IMR-90 (cell line): ENCODE results near the gene ABHD10. TPM values are rescaled to one million over a fixed set of nuclear protein-coding genes. Genes with fewer than 3 reads are reported as not detected.

Experiments
- ATAC-seq: fragments of 200-7000 bp; cut with Tn5 transposase; 2 replicates; pipeline ENCODE4 v1.9.1; 2020; ENCODE audit warnings: low read depth, mild to moderate bottlenecking, moderate library complexity
- BruUV-seq: library from RNA; stranded (reverse); fragments of 400-500 nt; replicated peaks from 2 replicates; lab custom pipeline; 2021; lab: Mats Ljungman, UMichigan
- CTCF ChIA-PET: fragments of 300-600 bp; formaldehyde crosslinking; extraction: SDS; loops from one replicate; lab custom pipeline; 2021; ENCODE audit warnings: antibody characterized with exemption; lab: Yijun Ruan, JAX
- POLR2A ChIA-PET: fragments of 300-600 bp; sonication (Branson Sonifier 250); formaldehyde crosslinking; loops from one replicate; lab custom pipeline; 2022; ENCODE audit warnings: antibody characterized with exemption; ENCODE audit not compliant: unreplicated experiment; lab: Charles Lee
- DNase-seq: peaks from one replicate; pipeline ENCODE4 v3.0.0; 2013
- H2AFZ ChIP-seq: replicated peaks from 2 replicates; pipeline ENCODE3; 2013; ENCODE audit warnings: low read length, mild to moderate bottlenecking; ENCODE audit not compliant: poor library complexity
- H2AK5ac ChIP-seq: 2 replicates; pipeline ENCODE4 v1.6.1; 2013; ENCODE audit warnings: low read depth, low read length, inconsistent platforms
- H2AK9ac ChIP-seq: replicated peaks from 2 replicates; pipeline ENCODE3; 2013; ENCODE audit warnings: mild to moderate bottlenecking, low read depth, low read length, moderate library complexity; ENCODE audit not compliant: poor library complexity
- H2BK120ac ChIP-seq: 2 replicates; pipeline ENCODE4 v1.6.1; 2013; ENCODE audit warnings: low read depth, low read length, inconsistent platforms
- H2BK15ac ChIP-seq: 3 replicates; pipeline ENCODE4 v1.6.1; 2013; ENCODE audit warnings: low read depth, low read length, inconsistent platforms
- H2BK20ac ChIP-seq: 2 replicates; pipeline ENCODE4 v1.6.1; 2013; ENCODE audit warnings: low read depth, mild to moderate bottlenecking, inconsistent platforms, low read length, moderate library complexity
- H2BK5ac ChIP-seq: 2 replicates; pipeline ENCODE4 v1.6.1; 2013; ENCODE audit warnings: mild to moderate bottlenecking, low read depth, low read length, inconsistent platforms; ENCODE audit not compliant: poor library complexity, severe bottlenecking
- H3K14ac ChIP-seq: replicated peaks from 2 replicates; pipeline ENCODE4 v1.6.1; 2013; ENCODE audit warnings: low read depth, low read length, inconsistent platforms
- H3K18ac ChIP-seq: 2 replicates; pipeline ENCODE4 v1.6.1; 2013; ENCODE audit warnings: low read depth, low read length, control low read depth
- H3K23ac ChIP-seq: 2 replicates; pipeline ENCODE4 v1.6.1; 2013; ENCODE audit warnings: low read depth, low read length, inconsistent platforms
- H3K27ac ChIP-seq: 2 replicates; pipeline ENCODE4 v1.5.1; 2013; ENCODE audit warnings: mild to moderate bottlenecking, control low read depth, low read length; ENCODE audit not compliant: insufficient read depth
- H3K27me3 ChIP-seq: 2 replicates; pipeline ENCODE4 v1.6.1; 2013; ENCODE audit warnings: low read length; ENCODE audit not compliant: control insufficient read depth, insufficient read depth
- H3K36me3 ChIP-seq: 2 replicates; pipeline ENCODE4 v1.6.1; 2013; ENCODE audit warnings: low read length, mixed read lengths; ENCODE audit not compliant: control insufficient read depth, insufficient read depth
- H3K4ac ChIP-seq: 2 replicates; pipeline ENCODE4 v1.6.1; 2013; ENCODE audit warnings: low read depth, low read length, inconsistent platforms
- H3K4me1 ChIP-seq: 2 replicates; pipeline ENCODE4 v1.6.1; 2013; ENCODE audit warnings: low read length, mixed read lengths; ENCODE audit not compliant: control insufficient read depth, insufficient read depth
- H3K4me2 ChIP-seq: 2 replicates; pipeline ENCODE4 v1.6.1; 2013; ENCODE audit warnings: low read depth, mild to moderate bottlenecking, control low read depth, low read length, moderate library complexity
- H3K4me3 ChIP-seq: 2 replicates; pipeline ENCODE4 v1.5.1; 2013; ENCODE audit warnings: low read depth, mild to moderate bottlenecking, control low read depth, low read length, moderate library complexity; ENCODE audit not compliant: insufficient read depth
- H3K56ac ChIP-seq: 2 replicates; pipeline ENCODE4 v1.6.1; 2013; ENCODE audit warnings: low read length, inconsistent platforms; ENCODE audit not compliant: insufficient read depth; ENCODE audit errors: extremely low read depth
- H3K79me1 ChIP-seq, 2 experiments: 2 replicates each; pipeline ENCODE4 v1.6.1; 2013; ENCODE audit warnings: low read length in 2 of 2, inconsistent platforms in 1 of 2, low read depth in 1 of 2
- H3K9ac ChIP-seq: 2 replicates; pipeline ENCODE4 v1.6.1; 2013; ENCODE audit warnings: low read depth, low read length, control low read depth
- H3K9me1 ChIP-seq: 2 replicates; pipeline ENCODE4 v1.6.1; 2013; ENCODE audit warnings: low read length, inconsistent platforms; ENCODE audit not compliant: insufficient read depth
- H3K9me3 ChIP-seq: 2 replicates; pipeline ENCODE4 v1.6.1; 2013; ENCODE audit warnings: low read length; ENCODE audit not compliant: control insufficient read depth, insufficient read depth
- H4K20me1 ChIP-seq: 2 replicates; pipeline ENCODE4 v1.6.1; 2013; ENCODE audit warnings: low read length, inconsistent platforms; ENCODE audit not compliant: insufficient read depth
- H4K5ac ChIP-seq: 2 replicates; pipeline ENCODE4 v1.6.1; 2013; ENCODE audit warnings: mild to moderate bottlenecking, low read depth, low read length, control low read depth
- H4K8ac ChIP-seq, 2 experiments: 2 replicates each; pipeline ENCODE4 v1.6.1; 2013; ENCODE audit warnings: low read depth in 2 of 2, low read length in 2 of 2, control low read depth in 1 of 2, inconsistent platforms in 1 of 2
- H4K91ac ChIP-seq: 2 replicates; pipeline ENCODE4 v1.6.1; 2013; ENCODE audit warnings: low read depth, low read length, inconsistent platforms; ENCODE audit not compliant: insufficient read depth
- BHLHE40 ChIP-seq: fragments of 150-350 bp; IDR thresholded peaks from 2 replicates; pipeline ENCODE4 v1.6.1; 2016; ENCODE audit warnings: mild to moderate bottlenecking, low read depth, low read length
- CEBPB ChIP-seq: IDR thresholded peaks from 2 replicates; pipeline ENCODE4 v1.6.1; 2012; ENCODE audit warnings: low read depth, low read length, improper control_type of control experiment
- CHD1 ChIP-seq: IDR thresholded peaks from 2 replicates; pipeline ENCODE4 v1.6.1; 2012; ENCODE audit warnings: low read depth, low read length, improper control_type of control experiment
- CTCF ChIP-seq: conservative IDR thresholded peaks from 2 replicates; pipeline ENCODE4 v1.5.1; 2012; ENCODE audit warnings: mild to moderate bottlenecking, low read depth, low read length, improper control_type of control experiment
- ELK1 ChIP-seq: fragments of 150-350 bp; IDR thresholded peaks from 2 replicates; pipeline ENCODE4 v1.6.1; 2016; ENCODE audit warnings: low read depth, mild to moderate bottlenecking, low read length, moderate library complexity, borderline replicate concordance
- FOS ChIP-seq: fragments of 150-350 bp; IDR thresholded peaks from 2 replicates; pipeline ENCODE4 v1.6.1; 2016; ENCODE audit warnings: low read depth, low read length
- MAFK ChIP-seq: IDR thresholded peaks from 2 replicates; pipeline ENCODE4 v1.6.1; 2012; ENCODE audit warnings: low read depth, low read length, improper control_type of control experiment
- MAZ ChIP-seq: IDR thresholded peaks from 2 replicates; pipeline ENCODE4 v1.6.1; 2012; ENCODE audit warnings: low read depth, mild to moderate bottlenecking, low read length, improper control_type of control experiment, moderate library complexity, borderline replicate concordance
- MXI1 ChIP-seq: IDR thresholded peaks from 2 replicates; pipeline ENCODE4 v1.6.1; 2012; ENCODE audit warnings: low read depth, mild to moderate bottlenecking, low read length, moderate library complexity, borderline replicate concordance
- NFE2L2 ChIP-seq: fragments of 150-350 bp; IDR thresholded peaks from 2 replicates; pipeline ENCODE4 v1.6.1; 2016; ENCODE audit warnings: low read depth, mild to moderate bottlenecking, low read length
- POLR2A ChIP-seq: IDR thresholded peaks from 2 replicates; pipeline ENCODE4 v1.6.1; 2012; ENCODE audit warnings: mild to moderate bottlenecking, low read depth, low read length
- RAD21 ChIP-seq: IDR thresholded peaks from 2 replicates; pipeline ENCODE4 v1.6.1; 2012; ENCODE audit warnings: low read length, improper control_type of control experiment
- RCOR1 ChIP-seq: IDR thresholded peaks from 2 replicates; pipeline ENCODE4 v1.6.1; 2012; ENCODE audit warnings: mild to moderate bottlenecking, low read length, improper control_type of control experiment; ENCODE audit not compliant: insufficient replicate concordance
- RFX5 ChIP-seq: IDR thresholded peaks from 2 replicates; pipeline ENCODE4 v1.8.0; 2012; ENCODE audit warnings: low read depth, mild to moderate bottlenecking, low read length, moderate library complexity
- SMC3 ChIP-seq: fragments of 150-350 bp; IDR thresholded peaks from 2 replicates; pipeline ENCODE4 v1.6.1; 2016; ENCODE audit warnings: low read depth, mild to moderate bottlenecking, antibody characterized with exemption, low read length, moderate library complexity
- USF2 ChIP-seq: fragments of 150-350 bp; IDR thresholded peaks from 2 replicates; pipeline ENCODE4 v1.6.1; 2017; ENCODE audit warnings: mild to moderate bottlenecking, antibody characterized with exemption, low read length, low read depth
- WGBS, 2 experiments: methylation state at CpG; one replicate each; pipeline versions ENCODE4 v1.1.5 to v1.1.7; 2013; ENCODE audit warnings: missing lambda C conversion rate in 2 of 2; ENCODE audit not compliant: insufficient read length in 1 of 2; ENCODE audit errors: extremely low coverage in 2 of 2; 5-methylcytosine and 5-hydroxymethylcytosine counted together
- dilution Hi-C: fragments of 300-500 bp; cut with HindIII; formaldehyde crosslinking; loops from one replicate; pipeline ENCODE4 v1.14.3; 2018; ENCODE audit warnings: low sequenced_read_pairs; ENCODE audit not compliant: unreplicated experiment
- in situ Hi-C: fragments of 300-500 bp; cut with MboI; formaldehyde crosslinking; loops from 3 replicates; pipeline ENCODE4 v1.14.3; 2019; ENCODE audit warnings: low sequenced_read_pairs, inconsistent platforms, mixed read lengths
- intact Hi-C: fragments of 100-400 bp; cut with micrococcal nuclease; formaldehyde crosslinking; loops from 2 replicates; pipeline ENCODE4 v1.10.0; 2022
- polyA plus RNA-seq, 3 experiments: library from polyadenylated mRNA; depleted of rRNA; stranded (reverse); fragments of >200 nt; gene quantifications; 2 replicates each; pipeline ENCODE4 v1.2.3, GENCODE V29; 2012; ENCODE audit warnings: low replicate concordance in 1 of 3
- total RNA-seq: library from RNA; depleted of rRNA; stranded (reverse); fragments of >200 nt; gene quantifications from 2 replicates; pipeline ENCODE4 v1.2.3, GENCODE V29; 2012

ABHD10 gene
- total and polyA plus RNA-seq, 2 of the 4 experiments (the other 2 are of a cell fraction), result 24.7 to 57.2 TPM

- intact Hi-C loops (no loop called here), dilution Hi-C loops (no loop called here), in situ Hi-C loops (no loop called here)
- no peak overlapping the region for H2AK5ac ChIP-seq
- H3K4me3 ChIP-seq, result no peak overlapping the region
- no peak overlapping the region for H2BK5ac ChIP-seq
- DNase-seq, result no peak
- H4K20me1 ChIP-seq, result no peaks in the 10 kb centered on the region
- no peaks in the 10 kb centered on the region for H3K4me1 ChIP-seq
- no peak overlapping the region for H3K4me2 ChIP-seq
- no peak overlapping the region for H4K5ac ChIP-seq
- no peak overlapping the region for H3K4ac ChIP-seq
- ChIA-PET CTCF (interaction anchor here (1.0 kb wide), 1 partner anchor 41 kb away, joined by 4 read pairs; no protein-coding TSS in a partner anchor), POLR2A (no interaction called here)
- H3K9ac ChIP-seq, result no peak overlapping the region
- H3K9me3 ChIP-seq, result no peaks in the 10 kb centered on the region
- H3K27me3 ChIP-seq, result no peaks in the 10 kb centered on the region
- no peak for ATAC-seq
- no peak for TF ChIP-seq USF2
- no peak for TF ChIP-seq CHD1
- no peak for TF ChIP-seq RCOR1
- TF ChIP-seq MAFK, result no peak
- TF ChIP-seq SMC3, result no peak
- TF ChIP-seq CEBPB, result no peak
- TF ChIP-seq ELK1, result no peak
- no peak for TF ChIP-seq MAZ
- TF ChIP-seq POLR2A, result no peak
- no peak for TF ChIP-seq FOS
- TF ChIP-seq RAD21, result no peak
- TF ChIP-seq BHLHE40, result no peak
- no peak for TF ChIP-seq CTCF
- TF ChIP-seq RFX5, result no peak
- no peak for TF ChIP-seq MXI1
- TF ChIP-seq NFE2L2, result no peak
- no peak overlapping the region for H4K91ac ChIP-seq
- H3K18ac ChIP-seq, result no peak overlapping the region
- H3K56ac ChIP-seq, result no peak overlapping the region
- H2BK15ac ChIP-seq, result no peak overlapping the region
- H2BK20ac ChIP-seq, result no peak overlapping the region
- H3K79me1 ChIP-seq, result no peaks in the 10 kb centered on the region
- H4K8ac ChIP-seq, result no peak overlapping the region
- H2AFZ ChIP-seq, result no peak overlapping the region
- H3K36me3 ChIP-seq, result no peaks in the 10 kb centered on the region
- no peaks in the 10 kb centered on the region for H3K9me1 ChIP-seq
- WGBS, 2 experiments, result no CpG with 5 or more reads among the region's 5 CpGs
- no peak overlapping the region for H3K14ac ChIP-seq
- H2AK9ac ChIP-seq, result no peak overlapping the region
- no peak overlapping the region for H2BK120ac ChIP-seq
- no peak overlapping the region for H3K23ac ChIP-seq
- no peak overlapping the region for H3K27ac ChIP-seq
- BruUV-seq, result no TSS peak
Observed at GRCh38 chr3:112030901-112031300, 52.1 kb downstream of the ABHD10 start.
